ENCODE results near the gene LAMC1.

The LAMC1 gene

GRCh38 chr1:183021405-183022201, 1.6 kb upstream of the LAMC1 start:
- no peak for DNase-seq

- DNase-seq = peak; percentile 78 to 82 (median 79)
Measured at GRCh38 chr1:183022202-183023145, 746 bp upstream of the LAMC1 start.

GRCh38 chr1:183023601-183024316, 539 bp downstream of the LAMC1 start:
- DNase-seq = peak; percentile 13 to 66 (median 42)

- peak in 3 of 4 experiments; percentile 12 to 18 (median 13) for DNase-seq
Measured at GRCh38 chr1:183024317-183025009, 1.2 kb downstream of the LAMC1 start.

GRCh38 chr1:183025010-183025337, 1.8 kb downstream of the LAMC1 start:
- no peak for DNase-seq

GRCh38 chr1:183025782-183026774, 2.9 kb downstream of the LAMC1 start:
- no peak for DNase-seq

- DNase-seq = no peak
Measured at GRCh38 chr1:183027031-183027430, 3.8 kb downstream of the LAMC1 start.

GRCh38 chr1:183027791-183028190, 4.6 kb downstream of the LAMC1 start:
- no peak for DNase-seq

GRCh38 chr1:183029591-183030000, 6.4 kb downstream of the LAMC1 start:
- no peak for DNase-seq

- DNase-seq = peak in 3 of 4 experiments; percentile 6 to 19 (median 16)
Measured at GRCh38 chr1:183030053-183030452, 6.8 kb downstream of the LAMC1 start.

- peak in 1 of 4 experiments; percentile 9 for DNase-seq
Measured at GRCh38 chr1:183032122-183032921, 9.1 kb downstream of the LAMC1 start.

- DNase-seq = no peak
Measured at GRCh38 chr1:183033205-183033604, 10.0 kb downstream of the LAMC1 start.

- DNase-seq = no peak
Measured at GRCh38 chr1:183034682-183035081, 11.5 kb downstream of the LAMC1 start.

- no peak for DNase-seq
Measured at GRCh38 chr1:183038333-183038866, 15.2 kb downstream of the LAMC1 start.

GRCh38 chr1:183038913-183039312, 15.7 kb downstream of the LAMC1 start:
- no peak for DNase-seq

- no peak for DNase-seq
Measured at GRCh38 chr1:183039330-183039729, 16.1 kb downstream of the LAMC1 start.

GRCh38 chr1:183039985-183040447, 16.8 kb downstream of the LAMC1 start:
- peak; percentile 7 to 40 (median 20) for DNase-seq

- no peak for DNase-seq
Measured at GRCh38 chr1:183040547-183040971, 17.3 kb downstream of the LAMC1 start.

- DNase-seq = no peak
Measured at GRCh38 chr1:183043254-183043653, 20.0 kb downstream of the LAMC1 start.
